HG03066 (cell line): Measurements from ENCODE around the gene NUP98.
"Not testable (repeated sequence)": the region's sequence is repeated elsewhere in the genome, so short reads cannot be mapped to it uniquely, and the experiment has no call there.

Experiments
- ATAC-seq: cut with Tn5 transposase; IDR thresholded peaks from one replicate; pipeline ENCODE4 v1.9.1; 2021; ENCODE audit warnings: low read depth; ENCODE audit not compliant: unreplicated experiment

Gene NUP98

DNA sequence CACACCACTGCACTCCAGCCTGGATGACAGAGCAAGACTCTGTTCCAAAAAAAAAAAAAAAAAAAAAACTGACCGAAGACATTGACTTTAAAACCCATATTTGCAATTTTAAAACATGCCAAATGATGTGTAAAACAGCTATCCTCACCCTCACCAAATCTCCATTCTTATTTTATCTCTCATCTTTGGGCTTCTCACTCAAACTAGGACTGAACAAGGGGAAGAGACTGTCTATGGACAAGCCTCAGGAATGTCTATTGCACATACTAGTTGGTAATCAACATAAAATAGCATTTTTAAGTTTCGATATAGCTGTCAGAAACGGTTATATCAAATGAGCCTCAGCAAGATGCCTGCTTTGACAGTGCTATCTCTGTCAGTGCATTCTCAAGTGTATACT, 118.3 kb downstream of the NUP98 start:
- no peak for ATAC-seq

- no peak for ATAC-seq
Observed at GRCh38 chr11:3675971-3676370, 121.4 kb downstream of the NUP98 start.

DNA sequence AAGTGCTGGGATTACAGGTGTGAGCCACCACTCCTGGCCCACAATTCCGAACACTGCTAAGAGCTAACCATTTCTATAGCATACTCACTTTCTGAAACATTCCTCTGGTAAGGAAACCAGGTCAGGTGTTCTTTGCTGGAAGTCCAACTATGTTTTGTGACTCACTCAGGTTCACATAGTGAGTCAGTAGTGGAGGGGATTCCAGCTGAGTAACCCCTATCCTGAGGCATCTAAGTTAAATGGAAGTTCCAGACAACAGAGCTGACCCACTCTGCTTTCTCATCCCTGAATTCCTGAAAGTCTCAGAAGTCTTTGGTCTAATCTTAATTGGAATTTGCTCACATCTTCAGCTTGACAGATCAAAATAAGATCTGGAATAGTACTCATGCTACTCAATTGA, 123.2 kb downstream of the NUP98 start:
- no peak for ATAC-seq

GRCh38 chr11:3671334-3672254, 125.8 kb downstream of the NUP98 start, which contains the start of gene CHRNA10:
CHRNA10 (minus strand) TSS chr11:3671384; CDS start chr11:3671312, 72 bp downstream.
- no peak for ATAC-seq

GRCh38 chr11:3669742-3670183, 127.6 kb downstream of the NUP98 start:
- no peak for ATAC-seq

DNA sequence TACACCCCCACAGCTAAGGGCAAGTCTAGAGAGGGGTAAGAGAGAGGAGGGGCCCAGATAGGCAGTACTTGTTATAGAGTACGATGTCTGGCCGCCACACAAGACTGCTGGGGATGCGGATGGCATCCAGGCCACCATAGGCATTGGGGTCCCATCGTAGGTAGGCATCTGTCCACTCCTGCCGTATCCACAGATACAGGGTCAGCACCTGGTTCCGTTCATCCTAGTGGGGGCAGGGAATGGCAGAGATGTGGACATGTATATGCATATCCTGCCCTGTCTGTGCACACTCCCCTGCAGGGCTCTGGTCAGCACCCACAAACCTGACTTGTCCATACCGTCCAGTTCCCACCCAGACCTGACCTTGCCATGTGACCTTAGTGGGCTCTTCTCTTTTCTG, 128.2 kb downstream of the NUP98 start:
- ATAC-seq = no peak

DNA sequence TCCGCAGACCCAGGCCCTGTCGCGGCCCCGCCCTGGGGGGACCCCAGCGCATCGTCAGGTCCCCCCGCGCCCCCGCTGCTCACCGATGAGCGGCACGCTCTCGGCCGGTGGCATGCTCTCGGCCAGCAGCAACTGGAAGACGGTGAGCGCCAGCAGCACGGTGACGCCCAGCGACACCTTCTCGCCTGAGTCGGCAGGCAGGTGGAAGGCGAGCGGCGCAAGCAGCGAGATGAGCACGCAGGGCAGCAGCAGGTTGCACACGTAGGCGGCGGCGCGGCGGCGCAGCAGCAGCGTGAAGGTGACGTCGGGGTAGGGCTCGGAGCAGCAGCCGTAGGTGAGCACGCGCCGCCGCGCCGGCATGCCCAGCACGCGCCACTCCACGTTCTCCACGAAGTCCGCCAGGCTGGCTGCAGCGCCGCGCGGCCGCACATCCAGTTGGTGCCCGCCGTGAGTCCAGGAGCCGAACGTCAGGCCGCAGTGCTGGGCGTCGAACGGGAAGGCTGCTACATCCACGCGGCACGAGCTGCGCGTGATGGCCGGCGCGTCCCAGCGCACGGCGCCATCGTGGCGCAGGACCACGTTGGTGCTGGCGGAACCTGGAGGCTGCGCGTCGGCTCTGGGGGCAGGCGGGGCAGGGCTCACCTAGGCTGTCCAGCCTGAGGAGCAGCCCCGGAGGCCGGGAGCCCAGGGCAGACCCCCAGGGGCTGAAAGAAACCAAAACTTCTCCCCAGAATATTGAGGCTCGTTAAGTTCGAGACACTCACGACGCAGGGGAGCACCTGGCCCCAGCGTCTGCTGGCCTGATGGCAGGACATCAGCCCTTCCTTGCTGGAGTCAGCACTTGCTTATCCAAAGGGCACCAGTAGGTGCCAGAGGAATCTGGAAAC, 130.0 kb downstream of the NUP98 start:
- ATAC-seq = no peak

DNA sequence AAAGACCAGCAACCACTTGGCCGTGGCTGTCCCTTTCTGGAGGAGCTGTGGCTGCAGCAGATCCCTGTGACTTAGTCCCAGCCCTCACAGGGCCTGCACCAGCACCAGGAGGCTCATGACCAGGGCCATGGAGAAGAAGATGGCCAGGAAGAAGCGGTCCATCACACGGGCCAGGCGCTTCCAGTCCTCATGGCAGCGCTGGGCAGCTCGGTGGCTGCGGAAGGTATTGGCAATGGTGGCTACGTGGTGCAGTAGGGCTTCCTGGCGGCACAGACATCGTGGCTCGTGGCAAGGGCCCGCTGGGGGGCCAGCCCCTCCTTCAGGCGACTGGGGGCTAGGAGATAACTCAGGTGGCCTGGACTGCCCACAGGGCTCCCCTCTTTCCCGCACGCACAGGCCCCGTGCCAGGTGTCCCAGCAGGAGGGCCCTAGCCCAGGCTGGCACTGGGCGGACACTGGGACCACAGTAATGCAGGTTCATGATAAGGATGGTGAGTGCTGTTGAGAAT, 131.3 kb downstream of the NUP98 start:
- ATAC-seq = no peak

- no peak for ATAC-seq
Observed at GRCh38 chr11:3665336-3666022, 131.9 kb downstream of the NUP98 start.

DNA sequence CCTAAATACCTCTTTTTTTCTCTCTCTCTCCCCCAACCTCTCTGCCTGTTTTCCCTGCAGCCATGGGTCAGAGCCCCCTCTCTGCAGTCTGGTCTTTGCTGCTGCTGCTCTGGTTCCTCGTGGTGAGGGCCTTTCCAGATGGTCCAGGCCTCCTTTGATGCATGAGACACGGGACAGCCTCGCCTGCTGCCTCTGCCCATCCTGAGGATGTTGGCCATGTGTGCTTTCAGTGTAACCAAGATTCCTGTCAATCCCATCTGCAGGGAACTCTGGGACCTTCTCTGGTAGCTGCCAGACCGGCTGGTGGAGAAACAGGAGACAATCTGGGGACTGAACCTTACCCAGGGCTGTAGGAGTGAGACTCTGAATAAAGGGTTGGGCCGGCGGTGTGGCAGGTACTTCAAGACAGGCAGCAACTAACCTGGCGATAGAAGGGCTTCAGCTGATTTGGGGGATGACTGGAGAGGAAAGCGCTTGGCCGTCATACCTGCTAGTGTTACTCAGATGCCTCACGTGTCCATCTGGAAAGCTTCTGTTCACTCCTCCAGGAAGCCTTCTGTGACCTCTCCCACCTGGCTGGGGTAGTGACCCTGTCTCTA, 133.2 kb downstream of the NUP98 start:
- no peak for ATAC-seq

DNA sequence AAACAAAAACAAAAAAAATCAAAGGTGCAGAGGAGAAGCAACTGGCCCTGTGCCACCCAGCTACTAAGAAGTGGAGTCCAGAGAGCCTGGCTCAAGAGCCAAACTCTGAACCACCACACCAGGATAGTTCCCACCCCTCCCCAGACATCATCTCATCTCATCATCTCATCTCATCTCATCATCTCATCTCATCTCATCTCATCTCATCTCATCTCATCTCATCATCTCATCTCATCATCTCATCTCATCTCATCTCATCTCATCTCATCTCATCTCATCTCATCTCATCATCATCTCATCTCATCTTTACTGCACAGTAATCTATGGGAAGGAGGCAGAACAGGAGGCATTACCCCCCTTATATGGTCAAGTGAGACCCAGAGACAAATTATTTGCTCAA, 134.5 kb downstream of the NUP98 start:
- no peak for ATAC-seq

- ATAC-seq = no peak
Observed at GRCh38 chr11:3660960-3661359, 136.4 kb downstream of the NUP98 start.

DNA sequence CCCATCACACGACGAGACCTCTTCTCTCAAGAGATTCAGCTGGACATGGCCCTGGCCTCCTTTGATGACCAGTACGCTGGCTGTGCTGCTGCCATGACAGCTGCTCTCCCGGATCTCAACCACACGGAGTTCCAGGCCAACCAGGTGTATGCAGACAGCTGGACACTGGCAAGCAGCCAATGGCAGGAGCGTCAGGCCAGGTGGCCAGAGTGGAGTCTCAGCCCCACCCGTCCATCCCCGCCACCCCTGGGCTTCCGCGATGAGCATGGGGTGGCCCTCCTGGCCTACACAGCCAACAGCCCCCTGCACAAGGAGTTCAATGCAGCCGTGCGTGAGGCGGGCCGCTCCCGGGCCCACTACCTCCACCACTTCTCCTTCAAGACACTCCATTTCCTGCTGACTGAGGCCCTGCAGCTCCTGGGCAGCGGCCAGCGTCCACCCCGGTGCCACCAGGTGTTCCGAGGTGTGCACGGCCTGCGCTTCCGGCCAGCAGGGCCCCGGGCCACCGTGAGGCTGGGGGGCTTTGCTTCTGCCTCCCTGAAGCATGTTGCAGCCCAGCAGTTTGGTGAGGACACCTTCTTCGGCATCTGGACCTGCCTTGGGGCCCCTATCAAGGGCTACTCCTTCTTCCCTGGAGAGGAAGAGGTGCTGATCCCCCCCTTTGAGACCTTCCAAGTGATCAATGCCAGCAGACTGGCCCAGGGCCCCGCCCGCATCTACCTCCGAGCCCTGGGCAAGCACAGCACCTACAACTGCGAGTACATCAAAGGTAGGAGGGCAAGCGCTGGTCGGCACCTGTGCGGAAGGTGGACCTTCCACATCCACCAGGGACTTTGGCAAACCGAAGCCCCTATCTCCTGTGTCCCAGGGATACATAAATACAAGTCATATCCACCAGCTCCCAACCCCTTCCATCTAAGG, 137.5 kb downstream of the NUP98 start:
- no peak for ATAC-seq

DNA sequence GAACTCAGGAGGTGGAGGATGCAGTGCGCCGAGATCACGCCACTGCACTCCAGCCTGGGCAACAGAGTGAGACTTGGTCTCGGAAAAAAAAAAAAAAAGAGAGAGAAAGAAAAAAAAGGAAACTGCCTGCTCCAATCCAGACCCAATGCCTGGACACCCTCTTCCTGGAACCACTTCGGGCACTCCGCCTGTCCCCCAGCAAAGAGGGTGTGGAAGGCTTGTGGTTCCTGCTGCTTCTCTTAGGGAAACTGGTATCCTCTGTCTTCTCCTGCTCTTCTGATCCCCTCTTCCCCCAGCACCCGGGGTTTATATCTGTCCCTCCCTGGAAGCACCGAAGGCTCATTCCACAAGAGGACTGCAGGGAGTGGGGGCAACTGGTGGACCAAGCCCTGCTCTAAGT, 139.1 kb downstream of the NUP98 start:
- ATAC-seq = no peak

- ATAC-seq = not testable (repeated sequence)
Observed at GRCh38 chr11:3657331-3657730, 140.0 kb downstream of the NUP98 start.

DNA sequence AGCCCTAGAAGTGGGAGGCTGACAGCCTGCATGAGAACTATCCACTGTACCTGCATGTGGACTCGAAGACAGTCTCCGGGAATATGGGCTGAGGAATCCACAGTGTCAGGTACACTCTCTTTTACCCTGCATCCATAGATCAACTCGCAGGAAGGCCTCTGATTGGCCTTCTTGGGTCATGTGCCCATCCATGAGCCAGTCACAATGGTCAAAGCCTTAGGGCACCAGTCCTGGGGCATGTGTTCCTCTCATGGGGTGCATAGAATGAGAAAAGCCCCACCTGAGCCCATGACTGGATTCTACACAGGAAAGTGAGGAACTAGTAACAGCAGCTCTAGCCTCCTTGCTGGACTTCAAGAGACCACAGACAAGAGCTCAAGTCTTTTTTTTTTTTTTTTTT, 141.8 kb downstream of the NUP98 start:
- ATAC-seq = no peak

DNA sequence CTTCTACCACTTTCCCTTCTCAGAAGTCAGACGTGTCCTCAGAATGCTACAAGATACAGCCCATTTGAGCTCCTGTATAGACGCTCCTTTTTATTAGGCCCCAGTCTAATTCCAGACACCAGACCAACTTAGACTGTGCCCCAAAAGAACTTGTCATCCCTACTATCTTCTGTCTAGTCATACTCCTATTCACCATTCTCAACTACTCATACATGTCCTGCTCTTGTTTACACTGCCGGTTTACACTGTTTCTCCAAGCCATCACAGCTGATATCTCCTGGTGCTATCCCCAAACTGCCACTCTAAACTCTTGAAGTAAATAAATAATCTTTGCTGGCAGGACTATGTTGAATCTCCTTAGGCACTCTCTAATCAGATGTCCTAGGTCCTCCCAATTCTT, 144.8 kb downstream of the NUP98 start:
- not testable (repeated sequence) for ATAC-seq

DNA sequence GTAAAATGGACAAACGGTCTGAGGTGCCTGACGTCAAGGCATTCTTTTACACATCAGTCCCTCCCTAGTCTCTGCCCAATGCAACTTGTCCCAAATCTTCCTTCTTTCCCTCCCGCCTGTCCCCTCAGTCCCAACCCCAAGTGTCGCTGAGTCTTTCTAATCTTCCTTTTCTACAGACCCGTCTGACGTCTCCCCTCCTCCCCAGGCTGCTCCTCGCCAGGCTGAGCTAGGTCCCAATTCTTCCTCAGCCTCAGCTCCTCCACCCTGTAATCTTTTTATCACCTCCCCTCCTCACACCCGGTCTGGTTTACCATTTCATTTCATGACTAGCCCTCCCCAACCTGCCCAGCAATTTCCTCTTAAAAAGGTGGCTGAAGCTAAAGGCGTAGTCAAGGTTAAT, 148.0 kb downstream of the NUP98 start:
- not testable (repeated sequence) for ATAC-seq

DNA sequence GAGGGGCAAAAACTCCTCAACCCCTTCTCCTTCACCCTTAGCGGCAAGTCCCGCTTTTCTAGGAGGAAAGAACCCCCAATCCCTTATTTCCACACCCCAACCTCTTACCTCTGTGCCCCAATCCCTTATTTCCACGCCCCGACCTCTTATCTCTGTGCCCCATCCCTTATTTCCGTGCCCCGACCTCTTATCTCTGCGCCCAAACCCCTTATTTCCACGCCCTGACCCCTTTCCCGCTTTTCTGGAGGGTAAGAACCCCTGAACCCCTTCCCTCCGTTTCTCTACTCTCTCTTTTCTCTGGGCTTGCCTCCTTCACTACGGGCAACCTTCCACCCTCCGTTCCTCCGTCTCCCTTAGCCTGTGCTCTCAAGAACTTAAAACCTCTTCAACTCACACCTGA, 148.5 kb downstream of the NUP98 start:
- ATAC-seq = not testable (repeated sequence)
